GM10266 (cell line): Measurements from ENCODE around the gene EPOP.
A peak's percentile ranks its signal among the peaks of the same experiment; 100 is the strongest.

Experiments
- DNase-seq: peaks from one replicate; pipeline ENCODE4 v3.0.0; 2012; ENCODE audit errors: extremely low spot score
- CTCF ChIP-seq: IDR thresholded peaks from 2 replicates; pipeline ENCODE4 v1.5.1; 2012; ENCODE audit warnings: mild to moderate bottlenecking, low read depth; ENCODE audit not compliant: control insufficient read depth, insufficient read depth; ENCODE audit errors: missing control alignments

The EPOP gene

GRCh38 chr17:38710604-38710962 lies 35.8 kb upstream of the EPOP start:
- DNase-seq, result no peak
- no peak for TF ChIP-seq CTCF

GRCh38 chr17:38709864-38710603 lies 35.3 kb upstream of the EPOP start:
- DNase-seq, result no peak

GRCh38 chr17:38709104-38709820 lies 34.5 kb upstream of the EPOP start:
- no peak for TF ChIP-seq CTCF
- DNase-seq, result no peak

More at GRCh38 chr17:38709864-38710603, 35.3 kb upstream of the EPOP start:
- TF ChIP-seq CTCF, result no peak

GRCh38 chr17:38707678-38708351 lies 33.1 kb upstream of the EPOP start:
- DNase-seq, result no peak
- no peak for TF ChIP-seq CTCF

- TF ChIP-seq CTCF, result no peak
- DNase-seq, result peak; percentile 20
Measured at GRCh38 chr17:38706505-38707216, 31.9 kb upstream of the EPOP start.

- no peak for TF ChIP-seq CTCF
- DNase-seq, result no peak
Measured at GRCh38 chr17:38705803-38706504, 31.2 kb upstream of the EPOP start.
